BLaER1 treated with 17β-estradiol and CSF1 and Interleukin-3, amounts not matched to agents 10 nM and 100 nM (cell line): ENCODE results near the gene TMX2.

ENCODE experiments used
- H3K27ac ChIP-seq, 11 experiments: shearing (Covaris generic); formaldehyde crosslinking; 2 replicates each; pipeline ENCODE4 v1.8.1; 2022
- H3K27me3 ChIP-seq, 11 experiments: shearing (Covaris generic); formaldehyde crosslinking; 2 replicates each; pipeline ENCODE4 v1.8.1; 2022
- H3K36me3 ChIP-seq, 11 experiments: shearing (Covaris generic); formaldehyde crosslinking; 2 replicates each; pipeline ENCODE4 v1.8.1; 2022
- H3K4me1 ChIP-seq, 10 experiments: shearing (Covaris generic); formaldehyde crosslinking; 2 replicates each; pipeline ENCODE4 v1.8.1; 2022
- H3K4me2 ChIP-seq, 11 experiments: shearing (Covaris generic); formaldehyde crosslinking; 2 replicates each; pipeline ENCODE4 v1.8.1; 2022
- H3K4me3 ChIP-seq, 10 experiments: shearing (Covaris generic); formaldehyde crosslinking; 2 replicates each; pipeline ENCODE4 v1.8.1; 2022
- H3K9ac ChIP-seq, 11 experiments: shearing (Covaris generic); formaldehyde crosslinking; 2 replicates each; pipeline ENCODE4 v1.8.1; 2022
- H3K9me3 ChIP-seq, 11 experiments: shearing (Covaris generic); formaldehyde crosslinking; replicated peaks in 1 of 11; 2 replicates each; pipeline ENCODE4 v1.8.1; 2022
- H4K20me1 ChIP-seq, 11 experiments: shearing (Covaris generic); formaldehyde crosslinking; 2 replicates each; pipeline ENCODE4 v1.8.1; 2022
- Cebpa-rat ChIP-seq, 11 experiments: shearing (Covaris generic); IDR thresholded peaks; 2 replicates each; pipeline ENCODE4 v1.8.1; 2022

The TMX2 gene

DNA sequence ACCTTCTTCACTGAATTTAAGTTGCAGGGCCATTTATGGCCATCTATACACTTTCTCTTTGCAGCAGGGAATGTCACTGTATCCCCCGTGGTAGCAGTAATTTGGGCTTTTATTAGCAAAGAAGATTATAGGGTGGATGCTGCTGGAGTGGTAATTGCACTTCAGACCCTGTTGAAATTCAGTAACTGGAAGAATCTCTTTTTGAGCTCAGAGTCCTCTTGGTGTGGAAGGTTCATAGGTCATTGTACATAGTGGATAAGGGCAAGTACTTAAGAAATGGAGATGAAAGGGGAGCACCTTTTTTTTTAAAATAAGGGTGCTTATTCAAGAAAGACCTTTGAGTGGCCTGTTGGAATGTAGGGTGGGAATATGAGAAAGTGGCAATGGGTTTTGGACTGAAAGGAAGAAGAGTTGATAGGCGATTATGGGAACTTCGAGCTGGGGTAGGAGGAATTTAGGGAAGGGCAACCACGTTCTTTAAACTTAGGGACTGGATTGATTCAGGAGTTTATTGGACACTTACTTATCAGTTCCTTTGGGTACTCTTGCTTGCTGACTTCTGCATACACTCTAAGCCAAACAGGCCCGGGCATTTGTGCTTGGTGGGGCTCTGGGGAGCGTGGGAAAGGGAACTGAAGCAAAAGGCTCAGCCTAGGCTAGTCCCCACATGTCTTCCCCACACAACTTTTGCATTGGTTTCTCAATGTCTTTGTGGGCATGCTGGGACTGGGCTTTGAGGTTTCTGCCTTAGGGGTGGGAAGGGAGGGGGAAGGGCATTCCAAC, 75.7 kb downstream of the TMX2 start:
- Histone ChIP-seq H4K20me1 (peaks cover 0 to 10% (median 0%) of the 10 kb centered on the region in 11 experiments; a peak in 1 of 22 replicates), H3K4me2 (peak overlapping the region in 10 of 11 experiments; percentile 33 to 98 (median 66); a peak in 20 of 22 replicates), H3K9ac (no peak overlapping the region; a peak in 1 of 22 replicates), H3K36me3 (no peaks in the 10 kb centered on the region), H3K27me3 (no peaks in the 10 kb centered on the region), H3K9me3 (no peaks in the 10 kb centered on the region), H3K4me1 (peaks cover 23 to 89% (median 68%) of the 10 kb centered on the region in 10 experiments), H3K4me3 (no peak overlapping the region), H3K27ac (peak overlapping the region in 8 of 11 experiments; percentile 8 to 60 (median 42); a peak in 13 of 22 replicates)
- TF ChIP-seq Cebpa-rat (IDR thresholded peaks at IDR 0.05) = no peak

DNA sequence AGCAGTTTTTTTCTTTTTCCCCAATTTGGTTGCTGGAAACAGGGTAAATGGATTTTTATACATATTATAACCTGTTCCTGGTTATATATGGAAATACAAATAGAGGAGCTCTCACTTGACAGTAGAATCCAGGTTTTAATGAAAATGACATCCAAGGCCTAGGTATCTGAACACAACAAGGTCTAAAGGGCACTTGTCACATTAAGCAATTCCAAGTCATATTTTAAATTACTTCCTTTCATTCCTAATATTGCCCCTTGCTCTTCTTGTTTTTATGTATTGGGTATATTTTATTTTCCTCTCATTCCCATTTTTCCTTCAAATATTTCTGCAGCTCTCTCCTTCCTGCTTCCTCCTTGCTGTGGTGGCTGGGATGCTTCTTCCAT, 76.3 kb downstream of the TMX2 start:
- H3K9me3 ChIP-seq = no peaks in the 10 kb centered on the region
- no peaks in the 10 kb centered on the region for H3K36me3 ChIP-seq
- peaks cover 29 to 94% (median 73%) of the 10 kb centered on the region in 10 experiments for H3K4me1 ChIP-seq
- peak overlapping the region in 9 of 11 experiments; percentile 6 to 98 (median 75); a peak in 16 of 22 replicates for H3K4me2 ChIP-seq
- H3K9ac ChIP-seq = peak overlapping the region in 1 of 11 experiments; percentile 18; a peak in 1 of 22 replicates
- no peak for TF ChIP-seq Cebpa-rat (IDR thresholded peaks at IDR 0.05)
- peaks cover 0 to 10% (median 0%) of the 10 kb centered on the region in 11 experiments; a peak in 1 of 22 replicates for H4K20me1 ChIP-seq
- no peaks in the 10 kb centered on the region for H3K27me3 ChIP-seq
- no peak overlapping the region for H3K4me3 ChIP-seq
- peak overlapping the region in 7 of 11 experiments; percentile 8 to 60 (median 36); a peak in 9 of 22 replicates for H3K27ac ChIP-seq
